ENCODE data around the gene LITAF.

LITAF gene

DNA sequence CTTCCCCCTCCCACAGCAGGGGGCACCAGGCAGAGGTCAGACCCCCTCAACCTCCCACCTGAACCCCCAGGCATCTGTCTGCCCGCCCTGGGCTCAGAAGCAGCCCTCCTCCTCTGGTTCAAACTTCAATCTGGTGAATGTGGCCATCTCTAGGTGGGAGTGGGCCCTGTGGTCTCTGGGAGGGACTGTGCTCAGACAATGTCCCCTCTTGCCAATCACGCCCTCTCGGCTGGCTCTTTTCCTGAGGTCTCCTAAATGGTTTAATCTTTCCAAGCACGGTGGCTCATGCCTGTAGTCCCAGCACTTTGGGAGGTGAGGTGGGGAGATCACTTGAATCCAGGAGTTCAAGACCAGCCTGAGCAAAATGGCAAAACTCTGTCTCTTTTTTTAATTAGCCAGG is 15.2 kb downstream of the LITAF start:
- TF ChIP-seq, protein P1, sequence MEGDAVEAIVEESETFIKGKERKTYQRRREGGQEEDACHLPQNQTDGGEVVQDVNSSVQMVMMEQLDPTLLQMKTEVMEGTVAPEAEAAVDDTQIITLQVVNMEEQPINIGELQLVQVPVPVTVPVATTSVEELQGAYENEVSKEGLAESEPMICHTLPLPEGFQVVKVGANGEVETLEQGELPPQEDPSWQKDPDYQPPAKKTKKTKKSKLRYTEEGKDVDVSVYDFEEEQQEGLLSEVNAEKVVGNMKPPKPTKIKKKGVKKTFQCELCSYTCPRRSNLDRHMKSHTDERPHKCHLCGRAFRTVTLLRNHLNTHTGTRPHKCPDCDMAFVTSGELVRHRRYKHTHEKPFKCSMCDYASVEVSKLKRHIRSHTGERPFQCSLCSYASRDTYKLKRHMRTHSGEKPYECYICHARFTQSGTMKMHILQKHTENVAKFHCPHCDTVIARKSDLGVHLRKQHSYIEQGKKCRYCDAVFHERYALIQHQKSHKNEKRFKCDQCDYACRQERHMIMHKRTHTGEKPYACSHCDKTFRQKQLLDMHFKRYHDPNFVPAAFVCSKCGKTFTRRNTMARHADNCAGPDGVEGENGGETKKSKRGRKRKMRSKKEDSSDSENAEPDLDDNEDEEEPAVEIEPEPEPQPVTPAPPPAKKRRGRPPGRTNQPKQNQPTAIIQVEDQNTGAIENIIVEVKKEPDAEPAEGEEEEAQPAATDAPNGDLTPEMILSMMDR (IDR thresholded peaks at IDR 0.05; ENCODE audit: low read depth, low read length, missing control alignments), result no peak
- H3K4me3 ChIP-seq (ENCODE audit: low read depth, low read length), result no peak overlapping the region
- DNase-seq (ENCODE audit: low read depth), result no peak

DNA sequence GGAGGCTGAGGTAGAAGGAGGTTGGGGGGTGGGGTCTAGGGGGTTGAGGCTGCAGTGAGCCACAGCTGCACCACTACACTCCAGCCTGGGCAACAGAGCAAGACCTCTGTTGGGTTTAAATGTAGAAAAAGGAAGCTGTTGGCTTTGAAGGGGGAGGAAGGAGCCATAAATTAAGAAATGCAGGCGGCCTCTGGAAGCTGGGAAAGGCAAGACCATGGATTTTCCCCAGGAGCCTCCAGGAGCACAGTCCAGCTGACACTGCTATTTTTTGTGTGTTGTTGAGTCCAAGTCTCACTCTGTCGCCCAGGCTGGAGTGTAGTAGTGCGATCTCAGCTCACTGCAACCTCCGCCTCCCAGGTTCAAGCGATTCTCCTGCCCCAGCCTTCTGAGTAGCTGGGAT is 15.9 kb downstream of the LITAF start:
- H3K4me3 ChIP-seq (ENCODE audit: low read depth, low read length), result no peak overlapping the region
- no peak for DNase-seq (ENCODE audit: low read depth)
- TF ChIP-seq, protein P1 (IDR thresholded peaks at IDR 0.05; ENCODE audit: low read depth, low read length, missing control alignments), result no peak

DNA sequence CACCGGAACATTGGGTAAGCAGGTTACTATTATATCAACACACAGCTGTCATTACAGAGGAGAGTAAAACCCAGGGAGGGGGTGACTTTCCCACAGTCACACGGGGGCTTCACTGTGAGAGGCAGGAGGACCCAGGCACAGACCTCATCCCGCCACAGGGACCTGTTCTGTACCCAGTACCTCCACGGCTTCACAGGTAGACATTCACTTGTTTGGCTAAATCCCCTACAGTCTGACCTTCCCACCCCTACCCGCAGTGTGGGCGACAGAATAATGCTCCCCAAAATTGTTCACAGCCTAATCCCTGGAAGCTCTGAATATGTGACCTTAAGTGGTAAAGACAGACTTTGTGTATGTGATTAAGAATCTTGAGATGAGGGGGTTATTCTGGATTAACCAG is 16.5 kb downstream of the LITAF start:
- TF ChIP-seq, protein P1 (IDR thresholded peaks at IDR 0.05; ENCODE audit: low read depth, low read length, missing control alignments), result no peak
- no peak for DNase-seq (ENCODE audit: low read depth)
- H3K4me3 ChIP-seq (ENCODE audit: low read depth, low read length), result no peak overlapping the region

DNA sequence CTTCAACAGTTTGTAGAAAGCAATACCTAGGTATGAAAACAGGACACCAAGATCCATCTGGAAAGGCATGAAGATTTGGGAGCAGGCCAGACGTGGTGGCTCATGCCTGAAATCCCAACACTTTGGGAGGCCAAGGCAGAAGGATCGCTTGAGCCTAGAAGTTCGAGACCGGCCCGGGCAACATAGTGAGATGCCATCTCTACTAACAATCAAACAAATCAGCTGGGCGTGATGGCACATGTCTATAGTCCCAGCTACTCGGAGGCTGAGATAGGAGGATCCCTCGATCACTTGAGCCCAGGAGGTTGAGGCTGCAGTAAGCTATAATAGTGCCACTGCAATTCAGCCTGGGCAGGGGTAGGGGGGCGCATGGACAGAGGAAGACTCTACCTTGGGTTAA is 20.3 kb downstream of the LITAF start:
- no peak overlapping the region for H3K4me3 ChIP-seq (ENCODE audit: low read depth, low read length)
- TF ChIP-seq, protein P1 (IDR thresholded peaks at IDR 0.05; ENCODE audit: low read depth, low read length, missing control alignments), result no peak
- DNase-seq (ENCODE audit: low read depth), result no peak

DNA sequence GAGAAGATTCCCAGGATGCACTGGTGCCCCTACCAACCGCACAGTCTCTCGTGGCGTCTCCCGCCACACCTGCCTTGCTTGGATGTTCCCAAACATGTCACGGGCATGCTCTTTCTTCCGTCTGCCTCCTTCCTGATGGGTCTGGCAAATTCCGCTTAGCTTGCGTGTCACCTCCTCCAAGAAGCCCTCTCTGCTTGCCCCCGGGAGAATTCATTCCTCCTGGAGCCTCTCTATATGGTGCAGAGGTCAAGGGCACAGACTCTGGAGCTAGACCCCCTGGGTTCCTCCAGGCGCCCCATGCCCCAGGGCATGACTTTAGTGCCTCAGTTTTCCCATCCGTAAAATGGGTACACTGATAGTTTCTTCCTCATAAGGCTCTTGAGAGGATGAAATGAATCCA is 21.1 kb downstream of the LITAF start:
- no peak for DNase-seq (ENCODE audit: low read depth)
- TF ChIP-seq, protein P1 (IDR thresholded peaks at IDR 0.05; ENCODE audit: low read depth, low read length, missing control alignments), result no peak
- no peak overlapping the region for H3K4me3 ChIP-seq (ENCODE audit: low read depth, low read length)

DNA sequence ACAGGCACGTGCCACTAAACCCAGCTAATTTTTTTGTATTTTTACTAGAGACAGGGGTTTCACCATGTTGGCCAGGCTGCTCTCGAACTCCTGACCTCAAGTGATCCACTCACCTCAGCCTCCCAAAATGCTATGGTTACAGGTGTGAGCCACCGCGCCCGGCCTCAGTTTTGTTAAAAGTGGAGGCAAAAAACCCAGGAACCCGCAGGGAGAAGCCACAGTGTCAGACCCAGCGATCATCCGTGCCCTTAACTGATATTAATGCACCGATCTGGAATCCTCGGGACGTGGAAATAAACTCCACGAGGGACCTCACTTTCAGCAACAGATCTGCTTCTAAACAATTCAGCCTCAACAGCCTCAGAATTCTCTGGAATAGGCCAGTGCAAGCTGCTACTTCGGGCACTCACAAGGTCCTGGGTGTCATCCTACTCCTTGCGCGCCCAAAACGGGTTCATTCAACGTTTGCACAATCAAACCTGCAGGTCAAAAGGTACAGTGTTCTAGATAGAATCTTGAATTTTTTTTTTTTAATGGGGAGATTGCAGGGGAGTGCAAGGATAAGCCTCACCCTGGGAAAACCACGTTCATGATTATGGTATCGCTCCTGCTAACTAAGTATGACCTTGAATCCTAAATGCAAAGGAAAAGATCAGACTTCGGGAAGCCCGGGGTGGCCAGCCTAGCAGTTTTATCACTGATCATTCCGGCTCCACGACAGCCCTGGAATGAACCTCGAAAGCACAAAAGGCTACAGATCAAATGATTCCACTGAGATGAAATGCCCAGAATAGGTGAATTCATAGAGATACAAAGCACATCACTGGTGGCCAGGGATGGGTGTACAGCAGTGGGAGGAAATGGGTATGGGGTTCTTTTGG is 22.4 kb downstream of the LITAF start:
- no peak for DNase-seq (ENCODE audit: low read depth)
- TF ChIP-seq, protein P1 (IDR thresholded peaks at IDR 0.05; ENCODE audit: low read depth, low read length, missing control alignments), result no peak
- H3K4me3 ChIP-seq (ENCODE audit: low read depth, low read length), result no peak overlapping the region

All from GM12864 (cell line).